GM12864 (cell line): ENCODE measurements around the gene MARCHF4.

Experiments used
- DNase-seq: peaks from one replicate; pipeline ENCODE4 v3.0.0-alpha.2; 2011; ENCODE audit warnings: low read depth
- H3K4me3 ChIP-seq: 2 replicates; pipeline ENCODE4 v1.5.1; 2011; ENCODE audit warnings: mild to moderate bottlenecking, low read depth, low read length, control low read depth
- CTCF ChIP-seq: IDR thresholded peaks from 2 replicates; pipeline ENCODE4 v1.5.1; 2011; ENCODE audit warnings: low read depth, mild to moderate bottlenecking, moderate library complexity, low read length, control low read depth, inconsistent platforms; ENCODE audit errors: missing control alignments

Gene MARCHF4

GRCh38 chr2:216341121-216341520 lies 31.2 kb downstream of the MARCHF4 start:
- TF ChIP-seq CTCF: no peak
- DNase-seq: no peak
- no peak overlapping the region for H3K4me3 ChIP-seq

GRCh38 chr2:216340280-216340631 lies 32.0 kb downstream of the MARCHF4 start:
- no peak for TF ChIP-seq CTCF
- no peak for DNase-seq
- no peak overlapping the region for H3K4me3 ChIP-seq

- DNase-seq: no peak
- no peak for TF ChIP-seq CTCF
Observed at GRCh38 chr2:216339456-216340279, 32.6 kb downstream of the MARCHF4 start.

GRCh38 chr2:216335252-216335651 lies 37.0 kb downstream of the MARCHF4 start:
- no peak for TF ChIP-seq CTCF
- DNase-seq: no peak

More at GRCh38 chr2:216339456-216340279, 32.6 kb downstream of the MARCHF4 start:
- no peak overlapping the region for H3K4me3 ChIP-seq

GRCh38 chr2:216328347-216328746 lies 43.9 kb downstream of the MARCHF4 start:
- no peak for DNase-seq
- no peak overlapping the region for H3K4me3 ChIP-seq
- peak; percentile 19 for TF ChIP-seq CTCF

More at GRCh38 chr2:216335252-216335651, 37.0 kb downstream of the MARCHF4 start:
- no peak overlapping the region for H3K4me3 ChIP-seq

- no peak for TF ChIP-seq CTCF
- DNase-seq: no peak
- no peak overlapping the region for H3K4me3 ChIP-seq
Observed at GRCh38 chr2:216327447-216327935, 44.8 kb downstream of the MARCHF4 start.
